ENCODE data around the gene CAPG. TPM values are rescaled to one million over a fixed set of nuclear protein-coding genes. Genes with fewer than 3 reads are reported as not detected.

CAPG gene
- total RNA-seq, 1 experiment from 2014 or later = 117 TPM

DNA sequence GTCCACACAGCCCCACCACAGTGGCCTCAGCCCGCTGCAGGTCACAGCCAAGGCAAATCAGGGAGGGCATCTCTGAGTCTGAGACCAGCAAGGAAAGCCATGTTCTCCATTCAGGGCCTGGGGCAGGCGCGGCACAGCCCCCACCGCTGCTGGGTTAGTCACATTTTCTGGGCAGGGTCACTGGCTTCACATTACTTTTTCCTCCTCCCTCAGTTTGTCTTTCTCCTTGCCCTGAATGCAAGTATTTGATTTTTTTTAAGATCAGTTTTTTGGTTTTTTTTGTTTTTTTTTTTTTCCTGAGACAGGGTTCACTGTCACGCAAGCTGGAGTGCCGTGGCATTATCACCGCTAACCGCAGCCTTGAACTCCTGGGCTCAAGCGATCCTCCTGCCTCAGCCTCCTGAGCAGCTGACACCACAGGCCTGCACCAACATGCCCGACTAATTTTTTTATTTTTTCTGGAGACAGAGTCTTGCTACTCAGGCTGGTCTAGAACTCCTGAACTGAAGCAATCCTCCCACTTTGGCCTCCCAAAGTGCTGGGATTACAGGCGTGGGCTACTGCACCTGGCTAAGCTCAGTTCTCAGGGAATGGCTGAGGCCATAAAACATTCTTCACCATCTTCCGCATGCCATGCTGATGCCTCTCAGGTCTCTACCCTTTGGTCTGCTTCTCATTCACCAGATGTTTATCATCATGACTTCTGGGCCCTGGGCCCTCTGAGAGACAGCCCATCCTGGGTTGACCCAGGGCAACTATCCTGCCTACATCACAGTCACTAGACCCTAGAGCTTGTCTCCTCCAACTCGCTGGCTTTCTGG is 628 bp upstream of the CAPG start (continued):
- TF ChIP-seq, protein P1, sequence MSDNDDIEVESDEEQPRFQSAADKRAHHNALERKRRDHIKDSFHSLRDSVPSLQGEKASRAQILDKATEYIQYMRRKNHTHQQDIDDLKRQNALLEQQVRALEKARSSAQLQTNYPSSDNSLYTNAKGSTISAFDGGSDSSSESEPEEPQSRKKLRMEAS (CRISPR knock-in tag; IDR thresholded peaks at IDR 0.05) = no peak
- TF ChIP-seq FOXK1 (CRISPR knock-in tag; IDR thresholded peaks at IDR 0.05) = no peak
- TF ChIP-seq, protein P2, sequence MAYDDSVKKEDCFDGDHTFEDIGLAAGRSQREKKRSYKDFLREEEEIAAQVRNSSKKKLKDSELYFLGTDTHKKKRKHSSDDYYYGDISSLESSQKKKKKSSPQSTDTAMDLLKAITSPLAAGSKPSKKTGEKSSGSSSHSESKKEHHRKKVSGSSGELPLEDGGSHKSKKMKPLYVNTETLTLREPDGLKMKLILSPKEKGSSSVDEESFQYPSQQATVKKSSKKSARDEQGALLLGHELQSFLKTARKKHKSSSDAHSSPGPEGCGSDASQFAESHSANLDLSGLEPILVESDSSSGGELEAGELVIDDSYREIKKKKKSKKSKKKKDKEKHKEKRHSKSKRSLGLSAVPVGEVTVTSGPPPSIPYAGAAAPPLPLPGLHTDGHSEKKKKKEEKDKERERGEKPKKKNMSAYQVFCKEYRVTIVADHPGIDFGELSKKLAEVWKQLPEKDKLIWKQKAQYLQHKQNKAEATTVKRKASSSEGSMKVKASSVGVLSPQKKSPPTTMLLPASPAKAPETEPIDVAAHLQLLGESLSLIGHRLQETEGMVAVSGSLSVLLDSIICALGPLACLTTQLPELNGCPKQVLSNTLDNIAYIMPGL (CRISPR knock-in tag; IDR thresholded peaks at IDR 0.05) = no peak
- no peak for TF ChIP-seq NFE2L1 (CRISPR knock-in tag; IDR thresholded peaks at IDR 0.05)

DNA sequence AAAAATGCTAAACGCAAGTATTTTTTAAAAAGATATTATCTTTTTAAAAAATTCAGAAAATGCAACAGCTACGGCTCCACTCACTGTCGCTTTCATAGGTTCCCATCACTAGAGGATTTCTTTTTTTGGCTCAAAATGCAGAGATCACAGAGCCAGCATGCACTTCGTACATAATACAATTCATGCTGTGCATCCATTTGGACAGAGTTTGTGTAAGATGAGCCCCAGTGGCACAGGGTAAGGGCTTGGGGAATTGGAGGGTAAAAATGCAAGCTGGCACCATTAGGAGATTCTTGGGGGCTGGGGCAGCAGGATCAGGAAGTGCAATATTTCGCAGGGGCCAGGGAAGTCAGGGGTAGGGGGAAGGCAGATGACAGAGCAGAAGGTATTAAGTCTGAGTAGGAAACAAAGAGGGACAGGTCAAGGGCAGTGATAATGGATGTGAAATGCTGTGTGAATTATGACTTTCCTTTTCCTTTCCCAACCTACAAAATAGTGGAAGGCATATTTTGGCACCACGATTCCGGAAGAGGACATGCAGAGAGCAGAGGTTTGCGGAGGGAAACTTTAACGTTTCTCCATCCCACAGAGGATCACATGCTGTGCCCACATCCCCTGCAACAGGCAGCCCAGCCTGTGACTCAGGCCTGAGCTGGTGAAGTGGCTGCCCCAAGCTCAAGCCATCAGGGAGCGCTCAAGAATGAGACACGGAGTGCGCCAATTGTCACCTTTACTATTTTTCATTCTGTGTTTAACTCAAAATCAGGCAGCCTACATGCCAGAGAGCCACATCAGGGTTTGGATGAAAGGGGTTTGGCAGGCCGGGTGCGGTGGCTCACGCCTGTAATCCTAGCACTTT is 4.7 kb downstream of the CAPG start:
- Mint-ChIP-seq H3K27ac (peak overlapping the region; percentile 24), H3K36me3 (peaks cover 26% of the 10 kb centered on the region), H3K4me3 (no peak overlapping the region), H3K4me1 (peaks cover 34% of the 10 kb centered on the region), H3K9me3 (peaks cover 6% of the 10 kb centered on the region; the same call in 1 of the 2 replicates), H3K27me3 (ENCODE audit: low read depth) (no peaks in the 10 kb centered on the region)
- ATAC-seq = peak; percentile 57
- TF ChIP-seq RELA (CRISPR knock-in tag; IDR thresholded peaks at IDR 0.05; ENCODE audit: borderline replicate concordance) = no peak
- TF ChIP-seq, protein P3, sequence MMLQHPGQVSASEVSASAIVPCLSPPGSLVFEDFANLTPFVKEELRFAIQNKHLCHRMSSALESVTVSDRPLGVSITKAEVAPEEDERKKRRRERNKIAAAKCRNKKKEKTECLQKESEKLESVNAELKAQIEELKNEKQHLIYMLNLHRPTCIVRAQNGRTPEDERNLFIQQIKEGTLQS (CRISPR knock-in tag; conservative IDR thresholded peaks at IDR 0.05) = no peak
- TF ChIP-seq, protein P4, sequence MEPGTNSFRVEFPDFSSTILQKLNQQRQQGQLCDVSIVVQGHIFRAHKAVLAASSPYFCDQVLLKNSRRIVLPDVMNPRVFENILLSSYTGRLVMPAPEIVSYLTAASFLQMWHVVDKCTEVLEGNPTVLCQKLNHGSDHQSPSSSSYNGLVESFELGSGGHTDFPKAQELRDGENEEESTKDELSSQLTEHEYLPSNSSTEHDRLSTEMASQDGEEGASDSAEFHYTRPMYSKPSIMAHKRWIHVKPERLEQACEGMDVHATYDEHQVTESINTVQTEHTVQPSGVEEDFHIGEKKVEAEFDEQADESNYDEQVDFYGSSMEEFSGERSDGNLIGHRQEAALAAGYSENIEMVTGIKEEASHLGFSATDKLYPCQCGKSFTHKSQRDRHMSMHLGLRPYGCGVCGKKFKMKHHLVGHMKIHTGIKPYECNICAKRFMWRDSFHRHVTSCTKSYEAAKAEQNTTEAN (CRISPR knock-in tag; IDR thresholded peaks at IDR 0.05) = no peak
- TF ChIP-seq, protein P5, sequence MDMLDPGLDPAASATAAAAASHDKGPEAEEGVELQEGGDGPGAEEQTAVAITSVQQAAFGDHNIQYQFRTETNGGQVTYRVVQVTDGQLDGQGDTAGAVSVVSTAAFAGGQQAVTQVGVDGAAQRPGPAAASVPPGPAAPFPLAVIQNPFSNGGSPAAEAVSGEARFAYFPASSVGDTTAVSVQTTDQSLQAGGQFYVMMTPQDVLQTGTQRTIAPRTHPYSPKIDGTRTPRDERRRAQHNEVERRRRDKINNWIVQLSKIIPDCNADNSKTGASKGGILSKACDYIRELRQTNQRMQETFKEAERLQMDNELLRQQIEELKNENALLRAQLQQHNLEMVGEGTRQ (CRISPR knock-in tag; IDR thresholded peaks at IDR 0.05) = 0 out of 2 replicates have a peak, but pooled peaks have one; percentile 20
- ChIA-PET POLR2A (interaction anchor here (0.7 to 1.7 kb wide), 3 partner anchors 14 to 134 kb away, joined by 3 to 6 read pairs (median 5); partner anchors contain the start of genes MAT2A and SH2D6), CTCF (interaction anchor here (1.0 to 1.4 kb wide), 3 partner anchors 105 to 190 kb away, joined by 3 to 4 read pairs (median 3); no protein-coding TSS in a partner anchor)
- DNase-seq (ENCODE audit: low spot score) = no peak

DNA sequence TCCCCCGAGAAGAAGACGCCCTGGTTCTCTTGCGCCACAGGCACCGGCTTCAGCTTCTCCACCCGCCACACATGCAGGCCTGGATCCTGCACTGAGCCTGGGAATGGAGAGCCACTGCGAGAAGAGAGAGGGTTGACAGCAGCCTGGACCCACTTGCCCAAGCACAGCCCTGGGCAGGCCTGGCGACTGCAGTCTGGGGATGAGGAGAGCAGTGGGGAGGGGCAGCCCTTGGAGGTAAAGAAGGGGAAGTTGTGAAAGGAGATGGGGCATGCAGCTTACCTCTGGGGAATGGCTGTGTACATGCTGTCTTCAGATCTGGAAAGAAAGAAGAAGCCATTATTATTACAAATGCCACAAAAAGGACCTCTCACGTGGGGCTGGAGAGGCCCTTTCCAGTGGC is 8.3 kb downstream of the CAPG start:
- ATAC-seq (no peak), DNase-seq (ENCODE audit: low spot score) (no peak)
- peaks cover 6% of the 10 kb centered on the region; the same call in 1 of the 2 replicates for H3K9me3 Mint-ChIP-seq
- H3K36me3 Mint-ChIP-seq = peaks cover 48% of the 10 kb centered on the region
- H3K4me3 Mint-ChIP-seq = no peak overlapping the region
- POLR2A ChIA-PET = interaction anchor here (0.8 kb wide), 1 partner anchor 8 kb away, joined by 3 read pairs; the partner anchor contains the start of gene CAPG
- no peak overlapping the region for H3K27ac Mint-ChIP-seq
- TF ChIP-seq, protein P6, sequence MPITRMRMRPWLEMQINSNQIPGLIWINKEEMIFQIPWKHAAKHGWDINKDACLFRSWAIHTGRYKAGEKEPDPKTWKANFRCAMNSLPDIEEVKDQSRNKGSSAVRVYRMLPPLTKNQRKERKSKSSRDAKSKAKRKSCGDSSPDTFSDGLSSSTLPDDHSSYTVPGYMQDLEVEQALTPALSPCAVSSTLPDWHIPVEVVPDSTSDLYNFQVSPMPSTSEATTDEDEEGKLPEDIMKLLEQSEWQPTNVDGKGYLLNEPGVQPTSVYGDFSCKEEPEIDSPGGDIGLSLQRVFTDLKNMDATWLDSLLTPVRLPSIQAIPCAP (CRISPR knock-in tag; IDR thresholded peaks at IDR 0.05) = no peak
- no peak for TF ChIP-seq NFYB (CRISPR knock-in tag; conservative IDR thresholded peaks at IDR 0.05; ENCODE audit: low read depth)
- TF ChIP-seq, protein P7, sequence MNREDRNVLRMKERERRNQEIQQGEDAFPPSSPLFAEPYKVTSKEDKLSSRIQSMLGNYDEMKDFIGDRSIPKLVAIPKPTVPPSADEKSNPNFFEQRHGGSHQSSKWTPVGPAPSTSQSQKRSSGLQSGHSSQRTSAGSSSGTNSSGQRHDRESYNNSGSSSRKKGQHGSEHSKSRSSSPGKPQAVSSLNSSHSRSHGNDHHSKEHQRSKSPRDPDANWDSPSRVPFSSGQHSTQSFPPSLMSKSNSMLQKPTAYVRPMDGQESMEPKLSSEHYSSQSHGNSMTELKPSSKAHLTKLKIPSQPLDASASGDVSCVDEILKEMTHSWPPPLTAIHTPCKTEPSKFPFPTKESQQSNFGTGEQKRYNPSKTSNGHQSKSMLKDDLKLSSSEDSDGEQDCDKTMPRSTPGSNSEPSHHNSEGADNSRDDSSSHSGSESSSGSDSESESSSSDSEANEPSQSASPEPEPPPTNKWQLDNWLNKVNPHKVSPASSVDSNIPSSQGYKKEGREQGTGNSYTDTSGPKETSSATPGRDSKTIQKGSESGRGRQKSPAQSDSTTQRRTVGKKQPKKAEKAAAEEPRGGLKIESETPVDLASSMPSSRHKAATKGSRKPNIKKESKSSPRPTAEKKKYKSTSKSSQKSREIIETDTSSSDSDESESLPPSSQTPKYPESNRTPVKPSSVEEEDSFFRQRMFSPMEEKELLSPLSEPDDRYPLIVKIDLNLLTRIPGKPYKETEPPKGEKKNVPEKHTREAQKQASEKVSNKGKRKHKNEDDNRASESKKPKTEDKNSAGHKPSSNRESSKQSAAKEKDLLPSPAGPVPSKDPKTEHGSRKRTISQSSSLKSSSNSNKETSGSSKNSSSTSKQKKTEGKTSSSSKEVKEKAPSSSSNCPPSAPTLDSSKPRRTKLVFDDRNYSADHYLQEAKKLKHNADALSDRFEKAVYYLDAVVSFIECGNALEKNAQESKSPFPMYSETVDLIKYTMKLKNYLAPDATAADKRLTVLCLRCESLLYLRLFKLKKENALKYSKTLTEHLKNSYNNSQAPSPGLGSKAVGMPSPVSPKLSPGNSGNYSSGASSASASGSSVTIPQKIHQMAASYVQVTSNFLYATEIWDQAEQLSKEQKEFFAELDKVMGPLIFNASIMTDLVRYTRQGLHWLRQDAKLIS (CRISPR knock-in tag; IDR thresholded peaks at IDR 0.05; ENCODE audit: borderline replicate concordance) = no peak
- no peak for TF ChIP-seq ZNF232 (CRISPR knock-in tag; IDR thresholded peaks at IDR 0.05)
- no peak for TF ChIP-seq HMGA2 (CRISPR knock-in tag; IDR thresholded peaks at IDR 0.05)
- TF ChIP-seq NFE2L1 (CRISPR knock-in tag; IDR thresholded peaks at IDR 0.05) = no peak
- peaks cover 9% of the 10 kb centered on the region for H3K4me1 Mint-ChIP-seq
- no peaks in the 10 kb centered on the region for H3K27me3 Mint-ChIP-seq (ENCODE audit: low read depth)
- CTCF ChIA-PET = no interaction called here

Measured in WTC11 (cell line).